ENCODE measurements around the gene ZFYVE16. TPM values are rescaled to one million over a fixed set of nuclear protein-coding genes. Genes with fewer than 3 reads are reported as not detected.

The ZFYVE16 gene
- total and polyA plus RNA-seq, 2 of the 4 experiments (the other 2 are of a cell fraction) = 5.3 to 11.1 TPM

DNA sequence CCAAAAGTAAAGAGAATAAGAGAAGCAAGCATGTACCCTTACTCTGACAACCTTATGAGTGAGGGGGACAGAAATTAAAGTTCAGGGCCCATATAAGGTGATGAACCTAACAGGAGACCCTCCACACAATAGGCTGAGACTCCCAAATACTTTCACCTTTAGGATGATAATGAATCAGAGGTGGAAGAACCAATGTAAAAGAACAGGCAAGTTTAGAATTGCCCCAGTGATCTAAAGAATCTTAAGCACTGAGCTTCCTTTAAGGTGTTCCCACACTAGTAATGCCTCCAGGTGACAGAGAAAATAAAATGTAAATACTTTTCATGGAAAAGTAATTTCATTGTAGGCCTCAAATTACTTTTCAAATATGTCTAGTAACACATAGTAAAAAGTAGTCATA is 71.8 kb downstream of the ZFYVE16 start:
- H4K5ac ChIP-seq (ENCODE audit: low read depth, low read length) = no peak overlapping the region
- no peak overlapping the region for H3K4me2 ChIP-seq (ENCODE audit: low read depth, low read length)
- TF ChIP-seq, protein P1, sequence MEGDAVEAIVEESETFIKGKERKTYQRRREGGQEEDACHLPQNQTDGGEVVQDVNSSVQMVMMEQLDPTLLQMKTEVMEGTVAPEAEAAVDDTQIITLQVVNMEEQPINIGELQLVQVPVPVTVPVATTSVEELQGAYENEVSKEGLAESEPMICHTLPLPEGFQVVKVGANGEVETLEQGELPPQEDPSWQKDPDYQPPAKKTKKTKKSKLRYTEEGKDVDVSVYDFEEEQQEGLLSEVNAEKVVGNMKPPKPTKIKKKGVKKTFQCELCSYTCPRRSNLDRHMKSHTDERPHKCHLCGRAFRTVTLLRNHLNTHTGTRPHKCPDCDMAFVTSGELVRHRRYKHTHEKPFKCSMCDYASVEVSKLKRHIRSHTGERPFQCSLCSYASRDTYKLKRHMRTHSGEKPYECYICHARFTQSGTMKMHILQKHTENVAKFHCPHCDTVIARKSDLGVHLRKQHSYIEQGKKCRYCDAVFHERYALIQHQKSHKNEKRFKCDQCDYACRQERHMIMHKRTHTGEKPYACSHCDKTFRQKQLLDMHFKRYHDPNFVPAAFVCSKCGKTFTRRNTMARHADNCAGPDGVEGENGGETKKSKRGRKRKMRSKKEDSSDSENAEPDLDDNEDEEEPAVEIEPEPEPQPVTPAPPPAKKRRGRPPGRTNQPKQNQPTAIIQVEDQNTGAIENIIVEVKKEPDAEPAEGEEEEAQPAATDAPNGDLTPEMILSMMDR (conservative IDR thresholded peaks at IDR 0.05; ENCODE audit: low read depth, low read length) = no peak
- TF ChIP-seq, protein P2, sequence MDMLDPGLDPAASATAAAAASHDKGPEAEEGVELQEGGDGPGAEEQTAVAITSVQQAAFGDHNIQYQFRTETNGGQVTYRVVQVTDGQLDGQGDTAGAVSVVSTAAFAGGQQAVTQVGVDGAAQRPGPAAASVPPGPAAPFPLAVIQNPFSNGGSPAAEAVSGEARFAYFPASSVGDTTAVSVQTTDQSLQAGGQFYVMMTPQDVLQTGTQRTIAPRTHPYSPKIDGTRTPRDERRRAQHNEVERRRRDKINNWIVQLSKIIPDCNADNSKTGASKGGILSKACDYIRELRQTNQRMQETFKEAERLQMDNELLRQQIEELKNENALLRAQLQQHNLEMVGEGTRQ (IDR thresholded peaks at IDR 0.05; ENCODE audit: low read depth, low read length) = no peak
- TF ChIP-seq MAFK (IDR thresholded peaks at IDR 0.05; ENCODE audit: low read depth, low read length) (no peak), MXI1 (IDR thresholded peaks at IDR 0.05; ENCODE audit: borderline replicate concordance, low read depth, low read length) (no peak), BHLHE40 (IDR thresholded peaks at IDR 0.05; ENCODE audit: low read depth, low read length) (no peak), NFE2L2 (IDR thresholded peaks at IDR 0.05; ENCODE audit: low read depth, low read length) (no peak), MAZ (IDR thresholded peaks at IDR 0.05; ENCODE audit: borderline replicate concordance, low read depth, low read length) (no peak), RAD21 (IDR thresholded peaks at IDR 0.05; ENCODE audit: low read length) (no peak), CEBPB (IDR thresholded peaks at IDR 0.05; ENCODE audit: low read depth, low read length) (no peak), CHD1 (IDR thresholded peaks at IDR 0.05; ENCODE audit: low read depth, low read length) (no peak), FOS (IDR thresholded peaks at IDR 0.05; ENCODE audit: low read depth, low read length) (no peak), SMC3 (IDR thresholded peaks at IDR 0.05; ENCODE audit: low read depth, low read length) (no peak)
- TF ChIP-seq, protein P3, sequence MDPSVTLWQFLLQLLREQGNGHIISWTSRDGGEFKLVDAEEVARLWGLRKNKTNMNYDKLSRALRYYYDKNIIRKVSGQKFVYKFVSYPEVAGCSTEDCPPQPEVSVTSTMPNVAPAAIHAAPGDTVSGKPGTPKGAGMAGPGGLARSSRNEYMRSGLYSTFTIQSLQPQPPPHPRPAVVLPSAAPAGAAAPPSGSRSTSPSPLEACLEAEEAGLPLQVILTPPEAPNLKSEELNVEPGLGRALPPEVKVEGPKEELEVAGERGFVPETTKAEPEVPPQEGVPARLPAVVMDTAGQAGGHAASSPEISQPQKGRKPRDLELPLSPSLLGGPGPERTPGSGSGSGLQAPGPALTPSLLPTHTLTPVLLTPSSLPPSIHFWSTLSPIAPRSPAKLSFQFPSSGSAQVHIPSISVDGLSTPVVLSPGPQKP (IDR thresholded peaks at IDR 0.05; ENCODE audit: borderline replicate concordance, low read depth, low read length) = no peak
- H2BK20ac ChIP-seq (ENCODE audit: low read depth, low read length) = no peak overlapping the region
- H3K9me1 ChIP-seq (ENCODE audit: insufficient read depth, low read length) = no peaks in the 10 kb centered on the region
- in situ Hi-C loops (cut with MboI; ENCODE audit: low sequenced_read_pairs) (loop anchor here (5.0 kb wide), 1 partner anchor 193 kb away; no protein-coding TSS in a partner anchor), dilution Hi-C loops (cut with HindIII; ENCODE audit: low sequenced_read_pairs, unreplicated experiment) (no loop called here), intact Hi-C loops (cut with micrococcal nuclease) (loop anchor here (2.0 kb wide), 1 partner anchor 193 kb away; no protein-coding TSS in a partner anchor)
- no peak overlapping the region for H2BK5ac ChIP-seq (ENCODE audit: low read depth, low read length, poor library complexity, severe bottlenecking)
- DNase-seq (no peak), ATAC-seq (ENCODE audit: low read depth) (no peak)
- no peak overlapping the region for H3K9ac ChIP-seq (ENCODE audit: low read depth, low read length)
- H3K9me3 ChIP-seq (ENCODE audit: control insufficient read depth, insufficient read depth, low read length) = peaks cover 5% of the 10 kb centered on the region
- 0 out of 2 replicates have a peak, but pooled peaks cover under 1% of the 10 kb centered on the region for H3K4me1 ChIP-seq (ENCODE audit: control insufficient read depth, insufficient read depth, low read length)
- no peak overlapping the region for H3K4me3 ChIP-seq (ENCODE audit: insufficient read depth, low read depth, low read length)
- H4K8ac ChIP-seq (ENCODE audit: low read depth in 2 of 2, low read length in 2 of 2) = no peak overlapping the region
- no peak overlapping the region for H3K56ac ChIP-seq (ENCODE audit: extremely low read depth, insufficient read depth, low read length)
- H3K4ac ChIP-seq (ENCODE audit: low read depth, low read length) = no peak overlapping the region
- ChIA-PET CTCF (no interaction called here), POLR2A (ENCODE audit: unreplicated experiment) (no interaction called here)
- H3K14ac ChIP-seq (replicated peaks; ENCODE audit: low read depth, low read length) = no peak overlapping the region
- H2BK120ac ChIP-seq (ENCODE audit: low read depth, low read length) = no peak overlapping the region
- no peaks in the 10 kb centered on the region for H4K20me1 ChIP-seq (ENCODE audit: insufficient read depth, low read length)
- peaks cover 8% of the 10 kb centered on the region; the same call in 1 of the 2 replicates for H3K36me3 ChIP-seq (ENCODE audit: control insufficient read depth, insufficient read depth, low read length)
- no TSS peak for BruUV-seq (replicated peaks)
- H2BK15ac ChIP-seq (ENCODE audit: low read depth, low read length) = no peak overlapping the region
- H3K18ac ChIP-seq (ENCODE audit: low read depth, low read length) = no peak overlapping the region
- no peak overlapping the region for H3K27ac ChIP-seq (ENCODE audit: insufficient read depth, low read length)
- H2AK9ac ChIP-seq (replicated peaks; ENCODE audit: low read depth, low read length, poor library complexity) = no peak overlapping the region
- no peak overlapping the region for H2AFZ ChIP-seq (replicated peaks; ENCODE audit: low read length, poor library complexity)
- H3K23ac ChIP-seq (ENCODE audit: low read depth, low read length) = no peak overlapping the region
- H3K79me1 ChIP-seq (ENCODE audit: low read depth in 1 of 2, low read length in 2 of 2) = no peaks in the 10 kb centered on the region
- no peak overlapping the region for H4K91ac ChIP-seq (ENCODE audit: insufficient read depth, low read depth, low read length)
- H2AK5ac ChIP-seq (ENCODE audit: low read depth, low read length) = no peak overlapping the region
- H3K27me3 ChIP-seq (ENCODE audit: control insufficient read depth, insufficient read depth, low read length) = no peaks in the 10 kb centered on the region
